Transverse colon (tissue), 4 donors: ENCODE measurements around the gene TSC22D3.

ENCODE experiments used
- POLR2A ChIP-seq: fragments of 450-650 bp; IDR thresholded peaks from one replicate; pipeline ENCODE4 v1.6.1; 2016; ENCODE audit warnings: antibody characterized with exemption, mild to moderate bottlenecking, moderate library complexity
- POLR2AphosphoS5 ChIP-seq, 3 donors: sonication (generic); formaldehyde crosslinking; IDR thresholded peaks; one replicate each; pipeline ENCODE4 v1.6.1; 2016; ENCODE audit warnings: antibody characterized with exemption in 3 of 3
- TF ChIP-seq, protein P1 (sequence below), 5 experiments: fragments of 200-600 bp in 3 of 5; fragments of 450-650 bp in 2 of 5; sonication (generic) in 3 of 5; IDR thresholded peaks; 1 replicate in 2 of 5; 2 replicates in 3 of 5; pipeline ENCODE4 v1.5.1; 2016 to 2017; ENCODE audit warnings: antibody characterized with exemption in 5 of 5, inconsistent platforms in 3 of 5, mild to moderate bottlenecking in 2 of 5, moderate library complexity in 1 of 5

- TF ChIP-seq, protein P1, sequence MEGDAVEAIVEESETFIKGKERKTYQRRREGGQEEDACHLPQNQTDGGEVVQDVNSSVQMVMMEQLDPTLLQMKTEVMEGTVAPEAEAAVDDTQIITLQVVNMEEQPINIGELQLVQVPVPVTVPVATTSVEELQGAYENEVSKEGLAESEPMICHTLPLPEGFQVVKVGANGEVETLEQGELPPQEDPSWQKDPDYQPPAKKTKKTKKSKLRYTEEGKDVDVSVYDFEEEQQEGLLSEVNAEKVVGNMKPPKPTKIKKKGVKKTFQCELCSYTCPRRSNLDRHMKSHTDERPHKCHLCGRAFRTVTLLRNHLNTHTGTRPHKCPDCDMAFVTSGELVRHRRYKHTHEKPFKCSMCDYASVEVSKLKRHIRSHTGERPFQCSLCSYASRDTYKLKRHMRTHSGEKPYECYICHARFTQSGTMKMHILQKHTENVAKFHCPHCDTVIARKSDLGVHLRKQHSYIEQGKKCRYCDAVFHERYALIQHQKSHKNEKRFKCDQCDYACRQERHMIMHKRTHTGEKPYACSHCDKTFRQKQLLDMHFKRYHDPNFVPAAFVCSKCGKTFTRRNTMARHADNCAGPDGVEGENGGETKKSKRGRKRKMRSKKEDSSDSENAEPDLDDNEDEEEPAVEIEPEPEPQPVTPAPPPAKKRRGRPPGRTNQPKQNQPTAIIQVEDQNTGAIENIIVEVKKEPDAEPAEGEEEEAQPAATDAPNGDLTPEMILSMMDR (IDR thresholded peaks at IDR 0.05): no peak
- TF ChIP-seq POLR2A (no peak), POLR2AphosphoS5 (IDR thresholded peaks at IDR 0.05) (no peak)
These were observed 47.1 kb downstream of the TSC22D3 start for GRCh38 chrX:107728371-107729099.
